Neutrophil (primary cell): ENCODE results near the gene SGO1.

ENCODE experiments used
- H3K27ac ChIP-seq: fragments of 200-600 bp; sonication (generic); 2 replicates; pipeline ENCODE4 v1.5.1; 2016; ENCODE audit warnings: mild to moderate bottlenecking, moderate library complexity
- H3K27me3 ChIP-seq: fragments of 200-600 bp; sonication (generic); 2 replicates; pipeline ENCODE4 v1.6.0; 2016; ENCODE audit warnings: mild to moderate bottlenecking
- H3K36me3 ChIP-seq: fragments of 200-600 bp; sonication (generic); 2 replicates; pipeline ENCODE4 v1.5.1; 2017
- H3K4me1 ChIP-seq, 2 experiments: fragments of 200-600 bp in 1 of 2; sonication (generic) in 1 of 2; 1 replicate in 1 of 2; 2 replicates in 1 of 2; pipeline versions ENCODE4 v1.5.1 to v1.6.1; 2013 to 2016; ENCODE audit warnings: low read depth in 1 of 2, low read length in 1 of 2, mild to moderate bottlenecking in 1 of 2, moderate library complexity in 1 of 2; ENCODE audit not compliant: control insufficient read depth in 1 of 2, insufficient read depth in 1 of 2
- H3K4me3 ChIP-seq, 2 experiments: fragments of 200-600 bp in 1 of 2; sonication (generic) in 1 of 2; 1 replicate in 1 of 2; 2 replicates in 1 of 2; pipeline ENCODE4 v1.5.1; 2013 to 2016; ENCODE audit warnings: low read depth in 1 of 2, low read length in 1 of 2, mild to moderate bottlenecking in 1 of 2, moderate library complexity in 1 of 2
- H3K9me3 ChIP-seq: fragments of 200-600 bp; sonication (generic); 2 replicates; pipeline ENCODE4 v1.5.1; 2016
- TF ChIP-seq, protein P1 (sequence below): fragments of 200-600 bp; sonication (generic); IDR thresholded peaks from 2 replicates; pipeline ENCODE4 v1.5.1; 2016; ENCODE audit warnings: antibody characterized with exemption

Gene SGO1

DNA sequence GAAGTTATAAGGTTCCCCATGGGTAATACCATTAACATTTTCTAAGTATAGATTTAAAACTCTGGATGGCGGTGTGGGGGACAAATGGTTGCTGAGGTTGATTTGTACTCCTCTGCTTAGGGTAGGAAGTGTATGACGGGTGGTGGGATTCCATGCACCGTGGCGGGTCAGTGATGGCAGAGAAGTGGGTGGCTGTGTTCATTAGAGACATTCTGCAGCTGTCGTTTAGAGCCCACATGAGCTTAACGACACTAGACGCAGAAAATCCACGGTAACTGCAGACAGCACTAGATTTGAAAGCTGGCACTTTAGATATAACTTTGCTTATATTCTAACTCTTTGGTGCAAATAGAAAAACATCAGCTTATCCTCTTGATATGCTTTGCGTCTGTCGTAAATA, 37.5 kb downstream of the SGO1 start:
- H3K4me3 ChIP-seq: no peak overlapping the region
- TF ChIP-seq, protein P1, sequence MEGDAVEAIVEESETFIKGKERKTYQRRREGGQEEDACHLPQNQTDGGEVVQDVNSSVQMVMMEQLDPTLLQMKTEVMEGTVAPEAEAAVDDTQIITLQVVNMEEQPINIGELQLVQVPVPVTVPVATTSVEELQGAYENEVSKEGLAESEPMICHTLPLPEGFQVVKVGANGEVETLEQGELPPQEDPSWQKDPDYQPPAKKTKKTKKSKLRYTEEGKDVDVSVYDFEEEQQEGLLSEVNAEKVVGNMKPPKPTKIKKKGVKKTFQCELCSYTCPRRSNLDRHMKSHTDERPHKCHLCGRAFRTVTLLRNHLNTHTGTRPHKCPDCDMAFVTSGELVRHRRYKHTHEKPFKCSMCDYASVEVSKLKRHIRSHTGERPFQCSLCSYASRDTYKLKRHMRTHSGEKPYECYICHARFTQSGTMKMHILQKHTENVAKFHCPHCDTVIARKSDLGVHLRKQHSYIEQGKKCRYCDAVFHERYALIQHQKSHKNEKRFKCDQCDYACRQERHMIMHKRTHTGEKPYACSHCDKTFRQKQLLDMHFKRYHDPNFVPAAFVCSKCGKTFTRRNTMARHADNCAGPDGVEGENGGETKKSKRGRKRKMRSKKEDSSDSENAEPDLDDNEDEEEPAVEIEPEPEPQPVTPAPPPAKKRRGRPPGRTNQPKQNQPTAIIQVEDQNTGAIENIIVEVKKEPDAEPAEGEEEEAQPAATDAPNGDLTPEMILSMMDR: no peak
- H3K27me3 ChIP-seq: no peaks in the 10 kb centered on the region
- H3K9me3 ChIP-seq: no peaks in the 10 kb centered on the region
- no peaks in the 10 kb centered on the region for H3K4me1 ChIP-seq
- no peak overlapping the region for H3K27ac ChIP-seq
- peaks cover 70% of the 10 kb centered on the region for H3K36me3 ChIP-seq

DNA sequence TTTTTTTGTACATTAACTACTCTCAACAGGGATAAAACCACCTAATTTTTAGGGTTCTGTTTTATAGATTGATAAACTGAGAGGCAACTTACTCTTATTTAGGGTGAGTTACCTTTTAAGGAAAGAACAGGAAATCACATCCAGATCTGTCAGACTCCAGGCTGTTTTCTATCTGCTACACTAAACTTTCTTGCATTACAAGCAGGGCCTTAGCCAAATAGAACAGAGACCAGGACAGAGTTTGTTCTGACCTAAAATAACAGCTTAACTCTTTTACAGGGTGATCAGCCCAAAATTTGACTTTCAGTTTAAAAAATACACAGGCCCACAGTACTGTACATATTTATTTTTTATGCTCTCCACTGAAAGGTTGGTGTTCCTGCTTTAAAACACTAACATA, 38.6 kb downstream of the SGO1 start:
- no peak overlapping the region for H3K27ac ChIP-seq
- peaks cover 71% of the 10 kb centered on the region for H3K36me3 ChIP-seq
- no peaks in the 10 kb centered on the region for H3K27me3 ChIP-seq
- TF ChIP-seq, protein P1: no peak
- no peaks in the 10 kb centered on the region for H3K9me3 ChIP-seq
- no peak overlapping the region for H3K4me3 ChIP-seq
- no peaks in the 10 kb centered on the region for H3K4me1 ChIP-seq

DNA sequence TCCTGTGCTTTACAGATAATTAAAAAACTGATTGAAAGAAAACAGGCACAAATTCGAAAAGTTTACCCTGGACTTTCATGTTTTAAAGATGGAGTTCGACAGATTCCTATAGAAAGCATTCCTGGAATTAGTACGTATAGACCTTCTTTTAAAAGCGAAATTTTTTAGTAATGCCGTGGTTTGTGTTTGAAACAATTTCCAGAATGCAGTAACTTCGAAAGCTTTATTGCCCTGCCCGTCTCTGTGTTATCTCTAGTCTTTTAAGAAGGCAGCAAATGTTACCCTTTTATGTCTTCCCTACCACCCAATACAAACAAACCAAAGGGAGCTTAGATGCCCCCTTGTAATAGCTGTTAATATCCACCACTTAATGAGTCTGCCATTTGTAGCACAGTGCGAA, 39.7 kb downstream of the SGO1 start:
- Histone ChIP-seq H3K4me3 (no peak overlapping the region), H3K27me3 (no peaks in the 10 kb centered on the region), H3K9me3 (no peaks in the 10 kb centered on the region), H3K36me3 (peaks cover 68% of the 10 kb centered on the region), H3K4me1 (no peaks in the 10 kb centered on the region), H3K27ac (no peak overlapping the region)
- TF ChIP-seq, protein P1: no peak

DNA sequence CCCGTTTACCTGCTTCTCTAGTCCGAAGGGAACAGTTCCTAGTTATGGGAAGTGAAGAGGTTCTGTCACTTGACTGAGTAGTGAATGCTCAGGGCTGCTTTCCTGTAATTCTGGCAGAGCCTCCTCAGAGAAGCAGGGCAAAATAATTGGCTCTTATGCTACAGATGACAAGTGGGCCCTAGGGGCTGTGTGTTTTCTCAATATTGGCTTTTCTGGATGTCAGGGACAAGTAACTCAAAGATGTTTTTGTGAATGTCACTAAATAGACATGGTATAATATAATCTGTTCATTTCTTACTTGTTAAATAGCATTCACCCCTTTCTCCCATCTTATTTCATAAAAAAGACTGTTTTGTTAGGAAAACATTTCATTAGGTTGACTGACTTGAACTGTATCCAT, 40.1 kb downstream of the SGO1 start:
- H3K4me1 ChIP-seq: no peaks in the 10 kb centered on the region
- no peaks in the 10 kb centered on the region for H3K27me3 ChIP-seq
- H3K27ac ChIP-seq: no peak overlapping the region
- no peak overlapping the region for H3K4me3 ChIP-seq
- TF ChIP-seq, protein P1: no peak
- no peaks in the 10 kb centered on the region for H3K9me3 ChIP-seq
- H3K36me3 ChIP-seq: peaks cover 69% of the 10 kb centered on the region

DNA sequence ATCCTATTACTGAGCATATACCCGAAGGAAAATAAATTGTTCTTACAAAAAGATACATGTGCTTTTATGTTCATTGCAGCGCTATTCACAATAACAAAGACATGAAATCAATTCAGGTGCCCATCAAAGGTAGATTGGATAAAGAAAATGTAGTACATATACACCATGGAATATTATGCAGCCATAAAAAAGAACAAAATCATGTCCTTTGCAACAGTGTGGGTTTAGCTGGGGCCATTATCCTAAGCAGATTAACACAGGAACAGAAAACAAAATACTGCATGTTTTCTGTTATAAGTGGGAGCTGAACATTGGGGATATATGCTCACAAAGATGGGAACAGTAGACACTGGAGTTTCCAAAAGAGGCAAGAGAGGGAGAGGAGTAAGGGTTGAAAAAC, 42.5 kb downstream of the SGO1 start:
- no peak overlapping the region for H3K4me3 ChIP-seq
- TF ChIP-seq, protein P1: no peak
- H3K4me1 ChIP-seq: no peaks in the 10 kb centered on the region
- H3K27ac ChIP-seq: no peak overlapping the region
- H3K36me3 ChIP-seq: peaks cover 71% of the 10 kb centered on the region
- no peaks in the 10 kb centered on the region for H3K9me3 ChIP-seq
- H3K27me3 ChIP-seq: no peaks in the 10 kb centered on the region

DNA sequence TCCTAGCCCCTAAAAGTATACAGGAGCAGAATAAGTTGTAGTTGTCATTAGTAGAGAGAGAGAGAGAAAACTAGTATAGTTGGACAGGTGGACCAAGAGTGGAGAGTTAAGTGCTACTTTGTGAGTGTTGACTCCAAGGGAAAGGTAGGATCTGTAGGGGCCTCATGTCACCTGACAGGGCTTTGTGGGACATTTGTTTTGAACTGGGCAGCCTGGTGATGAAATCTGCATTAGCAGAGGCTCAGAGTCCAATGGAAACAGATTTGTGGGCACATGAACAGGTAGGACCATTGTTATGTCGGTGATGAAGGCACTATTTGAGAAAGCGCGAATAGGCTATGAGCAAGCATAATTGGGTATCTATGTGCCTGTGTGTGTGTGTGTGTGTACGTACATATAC, 43.5 kb downstream of the SGO1 start:
- H3K4me1 ChIP-seq: no peaks in the 10 kb centered on the region
- no peak overlapping the region for H3K4me3 ChIP-seq
- peaks cover 69% of the 10 kb centered on the region for H3K36me3 ChIP-seq
- no peaks in the 10 kb centered on the region for H3K27me3 ChIP-seq
- H3K27ac ChIP-seq: no peak overlapping the region
- TF ChIP-seq, protein P1: no peak
- no peaks in the 10 kb centered on the region for H3K9me3 ChIP-seq
